ENCODE measurements around the gene ETV2.

Gene ETV2

DNA sequence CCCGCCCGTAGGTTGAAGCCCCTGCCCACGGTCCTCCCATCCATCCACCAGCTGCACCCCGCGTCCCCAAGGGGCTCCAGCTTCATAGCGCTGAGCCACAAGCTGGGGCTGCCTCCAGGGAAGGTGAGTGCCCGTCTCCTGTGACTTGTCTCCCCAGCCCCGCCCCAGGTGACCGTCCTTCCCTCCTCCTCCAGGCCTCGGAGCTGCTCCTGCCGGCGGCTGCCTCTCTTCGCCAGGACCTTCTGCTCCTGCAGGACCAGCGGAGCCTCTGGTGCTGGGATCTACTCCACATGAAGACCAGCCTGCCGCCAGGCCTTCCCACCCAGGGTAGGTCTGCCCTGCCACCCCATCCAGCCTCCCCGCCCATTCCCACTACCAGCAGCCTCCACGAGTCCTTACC, 21.5 kb upstream of the ETV2 start:
- Histone ChIP-seq H3K27me3 (ENCODE audit: control insufficient read depth, low read length) (no peaks in the 10 kb centered on the region), H3K36me3 (ENCODE audit: control insufficient read depth, low read length) (peaks cover 38% of the 10 kb centered on the region), H3K79me2 (ENCODE audit: control insufficient read depth, low read length) (no peaks in the 10 kb centered on the region), H3K4me1 (ENCODE audit: control insufficient read depth, low read length) (no peaks in the 10 kb centered on the region), H3K9me3 (ENCODE audit: control insufficient read depth, insufficient read depth, low read length) (no peaks in the 10 kb centered on the region), H3K9me2 (replicated peaks; ENCODE audit: control insufficient read depth, low read length) (no peaks in the 10 kb centered on the region), H4K20me1 (ENCODE audit: control insufficient read depth, insufficient read depth, low read depth, low read length) (no peaks in the 10 kb centered on the region), H3F3A (ENCODE audit: control insufficient read depth, insufficient read depth) (peaks cover under 1% of the 10 kb centered on the region; the same call in 1 of the 2 replicates), H3K27ac (ENCODE audit: low read depth, low read length) (no peak overlapping the region), H3K4me3 (ENCODE audit: low read length) (no peak overlapping the region), H3K4me2 (ENCODE audit: low read length) (no peak overlapping the region)
- TF ChIP-seq, protein P1, sequence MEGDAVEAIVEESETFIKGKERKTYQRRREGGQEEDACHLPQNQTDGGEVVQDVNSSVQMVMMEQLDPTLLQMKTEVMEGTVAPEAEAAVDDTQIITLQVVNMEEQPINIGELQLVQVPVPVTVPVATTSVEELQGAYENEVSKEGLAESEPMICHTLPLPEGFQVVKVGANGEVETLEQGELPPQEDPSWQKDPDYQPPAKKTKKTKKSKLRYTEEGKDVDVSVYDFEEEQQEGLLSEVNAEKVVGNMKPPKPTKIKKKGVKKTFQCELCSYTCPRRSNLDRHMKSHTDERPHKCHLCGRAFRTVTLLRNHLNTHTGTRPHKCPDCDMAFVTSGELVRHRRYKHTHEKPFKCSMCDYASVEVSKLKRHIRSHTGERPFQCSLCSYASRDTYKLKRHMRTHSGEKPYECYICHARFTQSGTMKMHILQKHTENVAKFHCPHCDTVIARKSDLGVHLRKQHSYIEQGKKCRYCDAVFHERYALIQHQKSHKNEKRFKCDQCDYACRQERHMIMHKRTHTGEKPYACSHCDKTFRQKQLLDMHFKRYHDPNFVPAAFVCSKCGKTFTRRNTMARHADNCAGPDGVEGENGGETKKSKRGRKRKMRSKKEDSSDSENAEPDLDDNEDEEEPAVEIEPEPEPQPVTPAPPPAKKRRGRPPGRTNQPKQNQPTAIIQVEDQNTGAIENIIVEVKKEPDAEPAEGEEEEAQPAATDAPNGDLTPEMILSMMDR (IDR thresholded peaks at IDR 0.05; ENCODE audit: low read depth, low read length, poor library complexity, severe bottlenecking) = no peak
- TF ChIP-seq EZH2phosphoT487 (IDR thresholded peaks at IDR 0.05; ENCODE audit: borderline replicate concordance, low read length) = no peak

DNA sequence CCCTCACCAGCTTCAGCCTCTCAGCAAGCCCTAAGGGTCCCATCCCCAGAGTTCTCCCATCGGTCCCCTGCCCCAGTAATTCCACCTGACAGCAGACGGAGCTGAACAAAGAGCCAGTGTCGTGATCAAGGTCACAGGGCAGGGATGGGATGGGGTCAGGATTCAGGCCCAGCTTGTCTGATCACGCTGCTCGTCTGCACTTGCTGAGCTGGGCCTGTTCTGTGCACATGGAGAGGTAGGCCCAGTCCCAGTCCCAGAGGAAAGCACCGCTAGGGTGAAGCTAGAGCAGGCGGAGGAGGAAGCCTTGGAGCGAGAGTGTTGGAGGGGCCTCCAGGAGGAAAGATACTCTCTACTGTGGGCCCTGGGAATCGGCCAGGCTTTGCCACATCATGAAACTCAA, 19.8 kb upstream of the ETV2 start:
- Histone ChIP-seq H3K4me1 (ENCODE audit: control insufficient read depth, low read length) (no peaks in the 10 kb centered on the region), H3K27ac (ENCODE audit: low read depth, low read length) (no peak overlapping the region), H3K9me2 (replicated peaks; ENCODE audit: control insufficient read depth, low read length) (no peaks in the 10 kb centered on the region), H3K4me3 (ENCODE audit: low read length) (no peak overlapping the region), H3K36me3 (ENCODE audit: control insufficient read depth, low read length) (peaks cover 31% of the 10 kb centered on the region), H3K27me3 (ENCODE audit: control insufficient read depth, low read length) (no peaks in the 10 kb centered on the region), H3K79me2 (ENCODE audit: control insufficient read depth, low read length) (no peaks in the 10 kb centered on the region), H3F3A (ENCODE audit: control insufficient read depth, insufficient read depth) (peaks cover 7% of the 10 kb centered on the region; the same call in 1 of the 2 replicates), H3K4me2 (ENCODE audit: low read length) (no peak overlapping the region), H4K20me1 (ENCODE audit: control insufficient read depth, insufficient read depth, low read depth, low read length) (no peaks in the 10 kb centered on the region), H3K9me3 (ENCODE audit: control insufficient read depth, insufficient read depth, low read length) (no peaks in the 10 kb centered on the region)
- no peak for TF ChIP-seq EZH2phosphoT487 (IDR thresholded peaks at IDR 0.05; ENCODE audit: borderline replicate concordance, low read length)
- TF ChIP-seq, protein P1 (IDR thresholded peaks at IDR 0.05; ENCODE audit: low read depth, low read length, poor library complexity, severe bottlenecking) = no peak

DNA sequence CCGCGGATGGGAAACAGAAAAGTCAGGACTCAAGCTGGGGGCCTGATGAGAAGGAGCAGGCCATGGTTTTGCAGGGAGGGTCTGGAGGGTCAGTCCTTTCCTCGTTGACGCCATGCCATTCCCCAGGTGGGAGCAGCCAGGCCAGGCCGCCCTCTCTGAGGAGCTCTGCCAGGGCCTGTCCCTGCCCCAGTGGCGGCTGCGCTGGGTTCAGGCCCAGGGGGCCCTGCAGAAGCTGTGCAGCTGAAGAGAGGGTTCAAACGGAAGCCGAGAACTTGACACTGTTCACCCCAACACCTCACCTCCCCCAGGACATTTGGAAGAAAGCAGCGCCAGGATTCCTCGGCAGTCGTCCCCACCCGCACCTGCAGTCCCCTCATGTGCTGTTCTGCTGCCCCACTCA, 18.8 kb upstream of the ETV2 start:
- Histone ChIP-seq H3K4me2 (ENCODE audit: low read length) (no peak overlapping the region), H3K4me1 (ENCODE audit: control insufficient read depth, low read length) (peaks cover 2% of the 10 kb centered on the region; the same call in 1 of the 2 replicates), H3K9me2 (replicated peaks; ENCODE audit: control insufficient read depth, low read length) (no peaks in the 10 kb centered on the region), H3F3A (ENCODE audit: control insufficient read depth, insufficient read depth) (peaks cover 7% of the 10 kb centered on the region; the same call in 1 of the 2 replicates), H3K9me3 (ENCODE audit: control insufficient read depth, insufficient read depth, low read length) (no peaks in the 10 kb centered on the region), H3K79me2 (ENCODE audit: control insufficient read depth, low read length) (no peaks in the 10 kb centered on the region), H3K27ac (ENCODE audit: low read depth, low read length) (no peak overlapping the region), H3K27me3 (ENCODE audit: control insufficient read depth, low read length) (no peaks in the 10 kb centered on the region), H3K36me3 (ENCODE audit: control insufficient read depth, low read length) (peaks cover 21% of the 10 kb centered on the region), H4K20me1 (ENCODE audit: control insufficient read depth, insufficient read depth, low read depth, low read length) (no peaks in the 10 kb centered on the region), H3K4me3 (ENCODE audit: low read length) (no peak overlapping the region)
- TF ChIP-seq EZH2phosphoT487 (IDR thresholded peaks at IDR 0.05; ENCODE audit: borderline replicate concordance, low read length) = no peak
- TF ChIP-seq, protein P1 (IDR thresholded peaks at IDR 0.05; ENCODE audit: low read depth, low read length, poor library complexity, severe bottlenecking) = no peak
